Heart left ventricle (tissue), 16 donors: ENCODE results near the gene MIEN1. TPM values are rescaled to one million over a fixed set of nuclear protein-coding genes. Genes with fewer than 3 reads are reported as not detected.
A peak's percentile ranks its signal among the peaks of the same experiment; 100 is the strongest.

Source experiments
- ATAC-seq, 4 donors: fragments of 200-7000 bp; cut with Tn5 transposase; one replicate each; pipeline ENCODE4 v1.9.1; 2020 to 2022; ENCODE audit warnings: moderate library complexity in 4 of 4, mild to moderate bottlenecking in 3 of 4, moderate number of reproducible peaks in 1 of 4
- DNase-seq, 5 donors: peaks; one replicate each; pipeline ENCODE4 v3.0.0-alpha.2; 2020
- H3K27ac ChIP-seq, 12 donors: fragments of 200-600 bp; sonication (generic) in 4 of 12; one replicate each; pipeline versions ENCODE4 v1.5.0 to v1.8.0; 2016 to 2022; ENCODE audit warnings: mild to moderate bottlenecking in 2 of 12
- H3K27me3 ChIP-seq, 9 donors: fragments of 200-600 bp; sonication (generic) in 2 of 9; one replicate each; pipeline versions ENCODE4 v1.5.1 to v1.8.0; 2016 to 2022; ENCODE audit warnings: mild to moderate bottlenecking in 3 of 9
- H3K36me3 ChIP-seq, 9 donors: fragments of 200-600 bp; sonication (generic) in 2 of 9; one replicate each; pipeline versions ENCODE4 v1.5.0 to v1.8.0; 2018 to 2022; ENCODE audit warnings: mild to moderate bottlenecking in 2 of 9
- H3K4me1 ChIP-seq, 12 donors: fragments of 200-600 bp; sonication (generic) in 4 of 12; one replicate each; pipeline versions ENCODE4 v1.5.0 to v1.8.0; 2016 to 2022; ENCODE audit warnings: mild to moderate bottlenecking in 3 of 12
- H3K4me3 ChIP-seq, 12 donors: fragments of 200-600 bp; sonication (generic) in 4 of 12; one replicate each; pipeline versions ENCODE4 v1.5.0 to v1.8.0; 2017 to 2022; ENCODE audit warnings: mild to moderate bottlenecking in 9 of 12, moderate library complexity in 4 of 12
- H3K9me3 ChIP-seq, 12 donors: fragments of 200-600 bp; sonication (generic) in 4 of 12; one replicate each; pipeline versions ENCODE4 v1.5.0 to v1.8.0; 2016 to 2022; ENCODE audit warnings: mild to moderate bottlenecking in 1 of 12
- POLR2A ChIP-seq, 2 donors: fragments of 450-650 bp; IDR thresholded peaks; one replicate each; pipeline ENCODE4 v1.6.1; 2017; ENCODE audit warnings: antibody characterized with exemption in 2 of 2, mild to moderate bottlenecking in 2 of 2, moderate library complexity in 2 of 2
- WGBS, 4 donors: extraction: QIAGEN DNeasy Blood & Tissue Kit in 2 of 4; methylation state at CpG; one replicate each; pipeline versions ENCODE4 v1.1.5 to v1.1.7; 2013 to 2018; 5-methylcytosine and 5-hydroxymethylcytosine counted together
- intact Hi-C, 10 donors: fragments of 100-400 bp; cut with DNase I; formaldehyde crosslinking; loops; one replicate each; pipeline versions ENCODE4 v1.11.1 to v1.14.2; 2022
- polyA plus RNA-seq, 2 donors: library from polyadenylated mRNA; stranded (reverse); fragments of 200-250 nt; gene quantifications; one replicate each; pipeline ENCODE4 v1.2.3, GENCODE V29; 2013
- total RNA-seq, 9 donors: library from RNA; depleted of rRNA in 2 of 9; stranded (reverse); fragments of >200 nt in 2 of 9; fragmentation: NEBNext Ultra II Directional in 3 of 9; extraction: Animal tissue kit (Norgen Biotek cat#: 25700) in 3 of 9; gene quantifications; one replicate each; pipeline versions ENCODE4 v1.1.0 to v1.2.4, GENCODE V29; 2016 to 2023
- TF ChIP-seq, protein P1 (sequence below), 12 donors: fragments of 200-600 bp; sonication (generic) in 4 of 12; IDR thresholded peaks; one replicate each; pipeline versions ENCODE4 v1.5.0 to v1.8.0; 2018 to 2022; ENCODE audit warnings: antibody characterized with exemption in 12 of 12, mild to moderate bottlenecking in 5 of 12
- donor health status: ischemic (EF 13 %, LVEDD 7.1; RV severe dilation, severe dysfunction).
- donor health status: healthy with polysubstance abuse.
- donor health status: DM: no; HTN: yes; CAD: no.
- donor health status: DM: no; HTN: no; CAD: no.
- donor health status: ischemic (EF 25% LVEDD 6.9; RV normal size, moderate dysfunction).
- donor health status: ischemic (EF 25% LVEDD 5.7; RV mildly dilated, moderate dysfunction).
- donor health status: healthy.
- donor health status: DM: yes; HTN: yes; CAD: no.
- donor health status: ischemic (EF 35%, LVEDD 5.7; RV mildly dilated, moderate dysfunction).
- donor health status: nonischemic (EF 11% LVEDD 7.7; RV severe dilation, severe dysfunction).
- donor health status: DM: yes; HTN: yes; CAD: no.
- donor health status: PGD.
- donor health status: ischemic (EF 29% LVEDD 5.4; RV normal size, mild dysfunction).
- donor health status: nonischemic (EF 23%, LVEDD 6.1; RV moderate dilation, normal function).

MIEN1 gene
- total and polyA plus RNA-seq, 11 donors: 34.3 to 159 (median 55.1) TPM

DNA sequence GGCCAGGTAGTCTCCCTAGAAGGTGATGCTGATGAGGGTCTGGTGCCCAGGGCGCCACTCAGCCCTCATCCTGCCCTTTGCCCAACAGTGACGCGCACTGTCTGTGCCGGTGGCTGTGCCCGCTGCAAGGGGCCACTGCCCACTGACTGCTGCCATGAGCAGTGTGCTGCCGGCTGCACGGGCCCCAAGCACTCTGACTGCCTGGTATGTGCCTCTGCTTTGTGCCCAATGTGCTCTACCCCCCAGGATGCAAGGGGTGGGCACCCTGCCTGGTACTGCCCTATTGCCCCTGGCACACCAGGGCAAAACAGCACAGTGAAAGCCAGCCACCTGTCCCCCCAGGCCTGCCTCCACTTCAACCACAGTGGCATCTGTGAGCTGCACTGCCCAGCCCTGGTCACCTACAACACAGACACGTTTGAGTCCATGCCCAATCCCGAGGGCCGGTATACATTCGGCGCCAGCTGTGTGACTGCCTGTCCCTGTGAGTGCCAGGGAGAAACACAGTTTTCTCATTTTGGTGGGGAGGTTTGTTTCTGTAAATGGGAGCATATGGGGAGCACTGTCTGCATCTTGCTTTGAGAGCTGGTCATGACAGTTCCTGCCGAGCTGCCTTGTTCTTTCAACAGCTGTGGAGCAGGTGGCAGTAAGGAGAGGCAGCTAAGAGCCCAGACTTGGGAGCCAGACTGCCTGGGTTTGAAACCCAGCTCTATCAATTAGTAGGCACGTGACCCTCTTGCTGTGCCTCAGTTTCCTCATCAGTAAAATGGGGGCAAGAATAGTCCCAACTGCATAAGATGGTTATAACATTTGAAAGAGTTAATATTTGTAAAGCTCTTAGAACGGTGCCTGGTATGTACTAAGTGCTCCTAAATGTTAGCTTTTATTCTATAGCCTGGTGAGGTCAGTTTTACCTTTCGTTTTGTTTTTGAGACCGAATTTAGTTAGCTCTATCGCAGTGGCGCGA, 20.1 kb downstream of the MIEN1 start:
- WGBS, 4 donors: 90 to 92% (median 91%) methylated on average over 15 to 20 of the region's 20 CpGs
- ATAC-seq: no peak
- H3K27ac ChIP-seq: no peak overlapping the region
- peaks cover 0 to 19% (median 11%) of the 10 kb centered on the region in 12 donors for H3K4me1 ChIP-seq
- TF ChIP-seq, protein P1, sequence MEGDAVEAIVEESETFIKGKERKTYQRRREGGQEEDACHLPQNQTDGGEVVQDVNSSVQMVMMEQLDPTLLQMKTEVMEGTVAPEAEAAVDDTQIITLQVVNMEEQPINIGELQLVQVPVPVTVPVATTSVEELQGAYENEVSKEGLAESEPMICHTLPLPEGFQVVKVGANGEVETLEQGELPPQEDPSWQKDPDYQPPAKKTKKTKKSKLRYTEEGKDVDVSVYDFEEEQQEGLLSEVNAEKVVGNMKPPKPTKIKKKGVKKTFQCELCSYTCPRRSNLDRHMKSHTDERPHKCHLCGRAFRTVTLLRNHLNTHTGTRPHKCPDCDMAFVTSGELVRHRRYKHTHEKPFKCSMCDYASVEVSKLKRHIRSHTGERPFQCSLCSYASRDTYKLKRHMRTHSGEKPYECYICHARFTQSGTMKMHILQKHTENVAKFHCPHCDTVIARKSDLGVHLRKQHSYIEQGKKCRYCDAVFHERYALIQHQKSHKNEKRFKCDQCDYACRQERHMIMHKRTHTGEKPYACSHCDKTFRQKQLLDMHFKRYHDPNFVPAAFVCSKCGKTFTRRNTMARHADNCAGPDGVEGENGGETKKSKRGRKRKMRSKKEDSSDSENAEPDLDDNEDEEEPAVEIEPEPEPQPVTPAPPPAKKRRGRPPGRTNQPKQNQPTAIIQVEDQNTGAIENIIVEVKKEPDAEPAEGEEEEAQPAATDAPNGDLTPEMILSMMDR (IDR thresholded peaks at IDR 0.05): no peak
- TF ChIP-seq POLR2A (IDR thresholded peaks at IDR 0.05): no peak
- no peak overlapping the region for H3K4me3 ChIP-seq
- H3K27me3 ChIP-seq: no peaks in the 10 kb centered on the region
- H3K36me3 ChIP-seq: peaks cover 0 to 83% (median 76%) of the 10 kb centered on the region in 9 donors
- intact Hi-C loops: no loop called here
- H3K9me3 ChIP-seq: no peaks in the 10 kb centered on the region
- no peak for DNase-seq

DNA sequence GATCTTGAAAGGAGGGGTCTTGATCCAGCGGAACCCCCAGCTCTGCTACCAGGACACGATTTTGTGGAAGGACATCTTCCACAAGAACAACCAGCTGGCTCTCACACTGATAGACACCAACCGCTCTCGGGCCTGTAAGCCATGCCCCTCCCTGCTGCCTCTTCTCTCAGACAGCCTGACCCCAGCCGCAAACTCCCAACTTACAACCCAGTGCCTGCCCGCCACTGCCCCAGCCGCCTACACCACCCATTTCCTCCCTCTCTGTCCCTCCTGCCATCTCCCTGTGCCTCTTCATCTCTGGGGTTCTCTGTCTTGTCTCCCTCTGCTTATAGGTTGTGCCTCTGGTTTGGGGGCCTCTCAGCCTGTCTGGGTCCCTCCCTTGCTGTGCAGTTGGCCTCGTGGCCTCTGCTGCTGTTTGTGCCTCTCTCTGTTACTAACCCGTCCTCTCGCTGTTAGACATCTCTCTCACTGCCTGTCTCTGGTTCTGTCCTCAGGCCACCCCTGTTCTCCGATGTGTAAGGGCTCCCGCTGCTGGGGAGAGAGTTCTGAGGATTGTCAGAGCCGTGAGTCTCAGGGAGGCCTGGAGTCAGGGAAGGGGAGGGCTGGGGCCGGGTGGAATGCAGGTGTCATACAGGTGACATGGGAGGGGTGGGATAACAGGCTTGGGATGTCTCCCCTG, 20.9 kb downstream of the MIEN1 start:
- Histone ChIP-seq H3K36me3 (peaks cover 0 to 76% (median 70%) of the 10 kb centered on the region in 9 donors), H3K27ac (no peak overlapping the region), H3K4me3 (no peak overlapping the region), H3K9me3 (no peaks in the 10 kb centered on the region), H3K4me1 (peaks cover 0 to 27% (median 19%) of the 10 kb centered on the region in 12 donors), H3K27me3 (no peaks in the 10 kb centered on the region)
- DNase-seq: no peak
- TF ChIP-seq POLR2A (IDR thresholded peaks at IDR 0.05): no peak
- TF ChIP-seq, protein P1 (IDR thresholded peaks at IDR 0.05): no peak
- WGBS, 4 donors: 83 to 87% (median 86%) methylated on average over 14 of the region's 14 CpGs
- intact Hi-C loops: no loop called here
- no peak for ATAC-seq

DNA sequence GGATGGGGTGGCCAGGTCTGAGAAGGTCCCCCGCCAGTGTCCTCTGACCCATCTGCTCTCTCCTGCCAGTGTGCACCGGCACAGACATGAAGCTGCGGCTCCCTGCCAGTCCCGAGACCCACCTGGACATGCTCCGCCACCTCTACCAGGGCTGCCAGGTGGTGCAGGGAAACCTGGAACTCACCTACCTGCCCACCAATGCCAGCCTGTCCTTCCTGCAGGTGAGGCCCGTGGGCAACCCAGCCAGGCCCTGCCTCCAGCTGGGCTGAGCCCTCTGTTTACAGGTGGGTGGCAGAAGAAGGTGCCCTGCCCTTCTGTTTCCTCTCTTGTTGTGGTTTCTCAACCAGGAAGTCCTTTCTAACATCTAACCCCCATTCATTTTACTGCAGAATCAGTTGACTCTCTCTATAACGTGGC, 23.4 kb downstream of the MIEN1 start:
- Histone ChIP-seq H3K9me3 (no peaks in the 10 kb centered on the region), H3K27me3 (no peaks in the 10 kb centered on the region), H3K4me1 (peaks cover 0 to 50% (median 24%) of the 10 kb centered on the region in 12 donors), H3K27ac (peak overlapping the region in 2 of 12 donors; percentile 73 to 75), H3K4me3 (no peak overlapping the region), H3K36me3 (peaks cover 0 to 51% (median 47%) of the 10 kb centered on the region in 9 donors)
- ATAC-seq (no peak), DNase-seq (peak in 1 of 5 donors; percentile 45)
- TF ChIP-seq, protein P1 (IDR thresholded peaks at IDR 0.05): no peak
- TF ChIP-seq POLR2A (IDR thresholded peaks at IDR 0.05): no peak
- WGBS, 4 donors: 77 to 85% (median 83%) methylated on average over 7 of the region's 7 CpGs
- intact Hi-C loops: no loop called here

DNA sequence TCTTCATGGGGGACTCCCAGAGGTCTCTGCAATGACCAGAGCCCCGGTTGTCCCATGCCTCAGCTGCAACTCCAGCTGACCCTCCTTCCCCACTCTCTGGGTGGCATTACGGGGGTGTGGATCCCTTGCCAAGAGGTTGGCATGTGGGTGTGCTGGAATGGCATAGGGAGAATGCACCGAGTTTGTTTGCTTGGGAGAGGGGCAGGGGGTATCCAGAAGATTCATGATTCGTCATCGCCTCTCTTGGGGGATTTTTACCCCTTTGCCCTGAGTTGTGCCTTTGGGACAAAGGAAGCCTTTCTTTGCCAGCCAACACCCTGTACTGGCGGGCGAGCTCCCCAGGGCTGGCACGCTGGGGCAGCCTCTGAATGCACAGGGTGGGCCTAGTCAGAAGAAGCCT, 23.9 kb downstream of the MIEN1 start:
- Histone ChIP-seq H3K4me1 (peaks cover 0 to 55% (median 26%) of the 10 kb centered on the region in 12 donors), H3K27me3 (no peaks in the 10 kb centered on the region), H3K36me3 (peaks cover 0 to 46% (median 42%) of the 10 kb centered on the region in 9 donors), H3K9me3 (no peaks in the 10 kb centered on the region), H3K27ac (peak overlapping the region in 8 of 12 donors; percentile 61 to 94 (median 76)), H3K4me3 (no peak overlapping the region)
- TF ChIP-seq, protein P1 (IDR thresholded peaks at IDR 0.05): no peak
- no peak for TF ChIP-seq POLR2A (IDR thresholded peaks at IDR 0.05)
- intact Hi-C loops: no loop called here
- DNase-seq: no peak
- 45 to 80% (median 65%) methylated on average over 2 to 8 of the region's 8 CpGs for WGBS, 4 donors
- ATAC-seq: no peak
